HG02852 (cell line): ENCODE data around the gene CMTM7.

Source experiments
- ATAC-seq: cut with Tn5 transposase; IDR thresholded peaks from one replicate; pipeline ENCODE4 v1.9.1; 2021; ENCODE audit warnings: mild to moderate bottlenecking, moderate library complexity; ENCODE audit not compliant: unreplicated experiment

Gene CMTM7

GRCh38 chr3:32435911-32436815, 44.5 kb downstream of the CMTM7 start:
- ATAC-seq = no peak

- peak; percentile 22 for ATAC-seq
Measured at GRCh38 chr3:32436816-32437189, 45.1 kb downstream of the CMTM7 start.

GRCh38 chr3:32437896-32438295, 46.2 kb downstream of the CMTM7 start:
- no peak for ATAC-seq

GRCh38 chr3:32438596-32439344, 47.1 kb downstream of the CMTM7 start:
- ATAC-seq = peak; percentile 92

- ATAC-seq = peak; percentile 25
Measured at GRCh38 chr3:32439421-32439820, 47.8 kb downstream of the CMTM7 start.

GRCh38 chr3:32440611-32441350, 49.1 kb downstream of the CMTM7 start:
- no peak for ATAC-seq

- ATAC-seq = no peak
Measured at GRCh38 chr3:32442766-32443165, 51.1 kb downstream of the CMTM7 start.

- ATAC-seq = no peak
Measured at GRCh38 chr3:32443478-32443877, 51.8 kb downstream of the CMTM7 start.

GRCh38 chr3:32447865-32448400, 56.3 kb downstream of the CMTM7 start:
- ATAC-seq = no peak

GRCh38 chr3:32448686-32449474, 57.2 kb downstream of the CMTM7 start:
- ATAC-seq = no peak

GRCh38 chr3:32449691-32450090, 58.0 kb downstream of the CMTM7 start:
- ATAC-seq = no peak

- ATAC-seq = no peak
Measured at GRCh38 chr3:32450426-32450825, 58.8 kb downstream of the CMTM7 start.

- ATAC-seq = no peak
Measured at GRCh38 chr3:32450992-32451659, 59.5 kb downstream of the CMTM7 start.

GRCh38 chr3:32452009-32452408, 60.4 kb downstream of the CMTM7 start:
- ATAC-seq = no peak

- ATAC-seq = no peak
Measured at GRCh38 chr3:32453346-32453745, 61.7 kb downstream of the CMTM7 start.

- no peak for ATAC-seq
Measured at GRCh38 chr3:32454111-32454510, 62.5 kb downstream of the CMTM7 start.

GRCh38 chr3:32454731-32455608, 63.3 kb downstream of the CMTM7 start:
- no peak for ATAC-seq

GRCh38 chr3:32455609-32456428, 64.2 kb downstream of the CMTM7 start:
- no peak for ATAC-seq
